HCT116 (cell line): Measurements from ENCODE around the gene ESPN.

Experiments
- ATF3 ChIP-seq: IDR thresholded peaks from 2 replicates; pipeline ENCODE4 v1.6.1; 2012
- CEBPB ChIP-seq: IDR thresholded peaks from 2 replicates; pipeline ENCODE4 v1.6.1; 2012; ENCODE audit warnings: low read depth
- CTCF ChIP-seq, 3 experiments: fragments of 200-600 bp in 1 of 3; sonication (generic) in 1 of 3; IDR thresholded peaks in 2 of 3; conservative IDR thresholded peaks in 1 of 3; 2 replicates each; pipeline ENCODE4 v1.5.1; 2012 to 2017; ENCODE audit warnings: low read depth in 2 of 3, low read length in 2 of 3, antibody characterized with exemption in 1 of 3, borderline replicate concordance in 1 of 3, control low read depth in 1 of 3, mild to moderate bottlenecking in 1 of 3, mixed read lengths in 1 of 3, mixed run types in 1 of 3, moderate library complexity in 1 of 3; ENCODE audit not compliant: insufficient read depth in 1 of 3
- ELF1 ChIP-seq: IDR thresholded peaks from 2 replicates; pipeline ENCODE4 v1.6.1; 2012; ENCODE audit warnings: low read depth, borderline replicate concordance
- EZH2 ChIP-seq: fragments of 200-600 bp; sonication (generic); IDR thresholded peaks from 2 replicates; pipeline ENCODE4 v1.6.1; 2017; ENCODE audit warnings: antibody characterized with exemption, mixed run types
- EZH2phosphoT487 ChIP-seq: fragments of 200-600 bp; IDR thresholded peaks from 2 replicates; pipeline ENCODE4 v1.6.1; 2018; ENCODE audit warnings: antibody characterized with exemption, borderline replicate concordance
- MAX ChIP-seq: IDR thresholded peaks from 2 replicates; pipeline ENCODE4 v1.6.1; 2012
- POLR2A ChIP-seq: IDR thresholded peaks from 2 replicates; pipeline ENCODE4 v1.7.0; 2011; ENCODE audit warnings: borderline replicate concordance; ENCODE audit not compliant: insufficient read depth, insufficient read length; ENCODE audit errors: extremely low read depth
- POLR2AphosphoS5 ChIP-seq: IDR thresholded peaks from 2 replicates; pipeline ENCODE4 v1.6.1; 2011; ENCODE audit warnings: mild to moderate bottlenecking, low read depth, low read length, moderate library complexity
- RAD21 ChIP-seq: IDR thresholded peaks from 2 replicates; pipeline ENCODE4 v1.6.1; 2012; ENCODE audit warnings: low read depth, mild to moderate bottlenecking
- REST ChIP-seq: IDR thresholded peaks from 2 replicates; pipeline ENCODE4 v1.6.1; 2012; ENCODE audit warnings: low read depth
- SIN3A ChIP-seq: IDR thresholded peaks from 2 replicates; pipeline ENCODE4 v1.6.1; 2012; ENCODE audit warnings: low read depth
- SP1 ChIP-seq: IDR thresholded peaks from 2 replicates; pipeline ENCODE4 v1.6.1; 2012; ENCODE audit warnings: low read depth
- SRF ChIP-seq: IDR thresholded peaks from 2 replicates; pipeline ENCODE4 v1.6.1; 2012; ENCODE audit warnings: low read depth

- TF ChIP-seq REST (no peak), ATF3 (no peak), CTCF (IDR thresholded peaks at IDR 0.05 in 2 of 3, conservative IDR thresholded peaks at IDR 0.05 in 1 of 3; ENCODE audit: borderline replicate concordance in 1 of 3, insufficient read depth in 1 of 3, low read depth in 2 of 3, low read length in 2 of 3) (no peak), CEBPB (no peak), EZH2 (no peak), SIN3A (no peak), EZH2phosphoT487 (no peak), RAD21 (no peak), POLR2A (no peak), SP1 (no peak), SRF (no peak), ELF1 (no peak), POLR2AphosphoS5 (no peak), MAX (no peak)
Observed at GRCh38 chr1:6483761-6484117, 59.2 kb downstream of the ESPN start.
